GM12875 (cell line): Measurements from ENCODE around the gene FBXL20.

ENCODE experiments used
- H3K4me3 ChIP-seq: one replicate; pipeline ENCODE4 v1.5.1; 2011; ENCODE audit warnings: low read depth, low read length, control low read depth
- TF ChIP-seq, protein P1 (sequence below): IDR thresholded peaks from 2 replicates; pipeline ENCODE4 v1.5.1; 2011; ENCODE audit warnings: low read depth, mild to moderate bottlenecking, control low read depth, inconsistent platforms, low read length, moderate library complexity, borderline replicate concordance; ENCODE audit not compliant: insufficient read depth

Gene FBXL20

DNA sequence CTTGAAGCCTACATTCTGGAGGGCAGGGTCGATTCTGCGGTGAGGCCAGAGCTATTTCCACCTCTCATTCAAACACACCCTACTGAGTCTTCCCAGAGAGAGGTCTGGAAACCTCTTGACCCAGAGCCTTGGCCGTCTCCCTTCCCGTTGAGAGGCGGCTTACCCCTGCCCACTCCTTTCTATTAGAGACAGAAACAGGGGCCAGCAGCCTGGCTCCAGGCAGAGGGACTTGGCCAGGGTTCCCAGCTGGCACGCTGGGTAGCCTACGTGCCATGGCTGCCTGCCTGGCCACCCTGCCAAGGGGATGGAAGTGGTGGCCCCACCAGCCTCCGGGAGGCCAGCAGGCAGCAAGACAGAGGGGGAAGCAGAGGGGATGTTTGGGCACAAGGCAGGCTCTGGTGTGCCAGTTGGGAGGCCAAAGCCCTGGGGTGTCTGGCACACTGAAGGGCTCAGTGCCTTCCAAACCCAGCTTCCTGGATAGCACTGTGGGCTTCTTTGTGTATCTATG is 181.7 kb downstream of the FBXL20 start:
- no peak overlapping the region for H3K4me3 ChIP-seq
- TF ChIP-seq, protein P1, sequence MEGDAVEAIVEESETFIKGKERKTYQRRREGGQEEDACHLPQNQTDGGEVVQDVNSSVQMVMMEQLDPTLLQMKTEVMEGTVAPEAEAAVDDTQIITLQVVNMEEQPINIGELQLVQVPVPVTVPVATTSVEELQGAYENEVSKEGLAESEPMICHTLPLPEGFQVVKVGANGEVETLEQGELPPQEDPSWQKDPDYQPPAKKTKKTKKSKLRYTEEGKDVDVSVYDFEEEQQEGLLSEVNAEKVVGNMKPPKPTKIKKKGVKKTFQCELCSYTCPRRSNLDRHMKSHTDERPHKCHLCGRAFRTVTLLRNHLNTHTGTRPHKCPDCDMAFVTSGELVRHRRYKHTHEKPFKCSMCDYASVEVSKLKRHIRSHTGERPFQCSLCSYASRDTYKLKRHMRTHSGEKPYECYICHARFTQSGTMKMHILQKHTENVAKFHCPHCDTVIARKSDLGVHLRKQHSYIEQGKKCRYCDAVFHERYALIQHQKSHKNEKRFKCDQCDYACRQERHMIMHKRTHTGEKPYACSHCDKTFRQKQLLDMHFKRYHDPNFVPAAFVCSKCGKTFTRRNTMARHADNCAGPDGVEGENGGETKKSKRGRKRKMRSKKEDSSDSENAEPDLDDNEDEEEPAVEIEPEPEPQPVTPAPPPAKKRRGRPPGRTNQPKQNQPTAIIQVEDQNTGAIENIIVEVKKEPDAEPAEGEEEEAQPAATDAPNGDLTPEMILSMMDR, result no peak

DNA sequence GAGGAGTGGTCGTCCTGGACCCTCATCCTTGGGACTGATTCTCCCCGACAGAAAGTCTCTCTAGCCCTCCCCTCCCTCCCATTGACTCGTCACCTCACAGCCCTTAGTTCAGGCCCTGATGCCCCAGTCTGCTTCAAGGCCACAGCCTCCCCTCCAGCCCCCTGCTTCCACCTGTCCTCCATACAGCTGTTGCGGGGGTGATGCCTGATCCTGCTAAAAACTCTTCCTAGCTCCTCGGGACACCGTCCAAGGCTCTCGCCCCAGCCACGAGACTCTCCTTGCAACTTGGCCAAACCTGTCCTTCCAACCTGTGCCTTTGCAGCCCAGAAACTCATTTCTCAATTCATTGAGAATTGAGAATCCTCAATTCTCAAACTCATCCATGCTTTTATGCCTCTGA is 182.5 kb downstream of the FBXL20 start:
- no peak overlapping the region for H3K4me3 ChIP-seq
- TF ChIP-seq, protein P1, result no peak

DNA sequence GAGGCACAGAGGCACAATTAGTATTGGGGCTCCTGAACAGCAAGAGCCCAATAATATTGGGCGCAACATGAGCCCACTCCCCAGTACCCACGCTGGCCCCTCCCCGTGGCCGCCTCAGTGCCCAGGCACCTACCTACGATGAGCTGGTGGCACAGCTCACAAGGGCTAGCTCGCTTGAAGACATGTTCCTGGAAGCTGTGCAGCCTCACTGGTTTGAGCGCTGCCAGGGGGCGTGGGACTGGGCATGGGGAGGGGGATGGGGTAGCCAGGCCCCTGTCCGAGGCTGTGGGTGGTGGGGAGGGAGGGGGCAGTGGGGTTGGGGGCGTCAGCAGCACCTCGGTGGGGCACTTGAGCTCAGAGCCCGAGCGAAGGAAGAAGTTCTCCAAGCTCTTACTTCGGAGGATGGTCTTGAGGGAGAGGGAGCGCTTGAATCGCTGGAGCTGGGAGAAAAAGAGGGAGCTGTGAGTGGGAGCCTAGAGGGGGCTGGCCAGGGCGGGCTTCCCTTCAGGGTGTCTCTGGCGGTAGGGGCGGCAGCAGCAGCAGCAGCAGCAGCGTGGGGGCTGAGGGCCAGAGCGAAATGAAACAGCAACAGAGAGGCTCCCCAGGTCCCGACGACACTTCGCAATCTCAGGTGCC is 183.6 kb downstream of the FBXL20 start:
- TF ChIP-seq, protein P1, result no peak
- no peak overlapping the region for H3K4me3 ChIP-seq

DNA sequence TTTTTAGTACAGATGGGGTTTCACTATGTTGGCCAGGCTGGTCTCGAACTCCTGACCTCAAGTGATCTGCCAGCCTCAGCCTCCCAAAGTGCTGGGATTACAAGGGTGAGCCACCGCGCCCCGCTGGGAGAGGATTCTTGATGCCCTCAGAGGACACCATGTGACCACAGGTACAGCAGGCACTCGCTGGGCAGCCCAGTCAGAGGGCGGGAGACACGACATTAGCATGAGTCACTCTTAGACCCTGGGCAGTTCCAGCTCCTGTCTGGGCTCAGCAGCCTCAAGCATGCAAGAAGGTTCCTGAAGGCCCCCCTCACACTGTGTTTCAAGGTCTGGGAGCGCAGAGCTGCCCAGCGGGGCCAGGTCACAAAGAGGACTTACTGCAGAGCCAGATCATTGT is 187.6 kb downstream of the FBXL20 start:
- no peak overlapping the region for H3K4me3 ChIP-seq
- TF ChIP-seq, protein P1, result no peak

DNA sequence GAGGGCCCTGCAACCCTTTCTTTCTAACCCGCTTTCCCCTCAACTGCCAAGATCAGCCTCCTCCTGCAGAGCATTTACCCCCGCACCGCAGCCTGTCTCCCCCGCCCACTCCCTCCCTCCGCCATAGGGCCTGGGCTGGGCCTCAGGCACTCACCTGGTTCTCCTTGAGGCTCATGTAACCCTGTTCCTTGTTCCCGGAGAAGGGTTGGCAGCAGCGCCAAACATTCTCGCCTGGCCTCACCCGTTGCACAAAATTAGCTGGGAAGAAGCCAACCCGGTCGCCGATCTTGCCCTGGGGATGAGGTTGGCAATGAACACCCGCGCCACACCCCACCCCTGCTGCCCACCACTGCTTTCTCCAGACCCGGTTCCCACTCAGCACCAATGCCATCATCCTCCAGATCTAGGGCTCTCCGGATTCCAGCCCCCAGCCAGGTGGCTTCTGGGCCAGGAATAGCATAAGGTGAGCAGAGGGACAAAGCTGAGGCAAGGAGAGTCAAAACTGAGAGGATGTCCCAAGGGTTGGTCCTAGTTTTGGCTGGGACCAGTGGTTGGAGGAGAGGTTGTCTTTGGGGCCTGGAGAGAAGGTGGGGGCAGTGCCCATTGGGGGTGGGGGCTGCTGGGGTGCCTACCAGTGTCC is 188.5 kb downstream of the FBXL20 start:
- TF ChIP-seq, protein P1, result no peak
- H3K4me3 ChIP-seq, result no peak overlapping the region

DNA sequence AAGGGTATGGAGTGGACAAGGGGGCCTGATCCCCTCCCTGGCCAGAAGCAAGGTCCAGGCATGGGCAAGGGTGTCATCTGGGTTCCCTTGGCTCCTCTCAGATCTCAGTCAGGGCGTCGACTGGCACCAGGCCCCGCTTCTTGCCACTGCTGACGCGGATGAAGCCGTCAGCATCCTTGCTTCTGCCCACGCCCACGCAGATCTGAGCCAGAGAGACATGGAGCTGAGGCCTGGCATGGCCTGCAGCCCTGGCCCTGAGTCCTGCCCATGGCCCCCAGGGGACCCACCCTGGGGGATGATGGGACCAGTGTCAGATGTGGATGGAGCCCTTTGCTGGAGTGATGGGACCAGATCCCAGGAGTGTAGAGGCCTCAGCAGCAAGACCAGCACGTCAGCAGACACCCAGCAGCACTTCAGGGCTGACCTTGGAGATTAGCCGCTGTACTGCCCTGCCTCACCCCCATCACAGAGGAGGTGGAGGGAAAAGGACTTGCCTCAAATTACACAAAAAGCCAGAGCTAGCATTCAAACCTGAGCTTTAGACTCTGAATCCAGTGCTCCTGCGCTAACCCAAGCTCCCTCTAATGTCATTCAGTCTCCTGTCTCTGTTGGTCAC is 189.1 kb downstream of the FBXL20 start:
- no peak overlapping the region for H3K4me3 ChIP-seq
- TF ChIP-seq, protein P1, result no peak

DNA sequence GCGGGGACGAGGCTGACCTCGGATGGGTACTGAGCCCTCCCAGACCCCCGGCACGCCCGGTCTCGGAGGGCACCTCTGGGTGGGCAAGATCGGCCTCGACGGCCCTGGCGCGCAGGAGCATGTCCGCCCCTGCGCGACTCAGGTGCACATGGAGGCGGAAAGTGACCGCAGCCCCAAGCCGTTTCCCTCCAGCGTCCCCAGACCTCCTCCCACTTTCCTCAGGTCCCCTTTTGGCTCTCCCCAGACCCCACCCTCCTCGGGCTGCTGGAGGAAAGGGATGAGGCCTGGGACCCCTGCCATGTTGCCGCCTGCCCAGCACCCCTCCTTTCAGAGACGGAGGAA is 191.4 kb downstream of the FBXL20 start:
- no peak overlapping the region for H3K4me3 ChIP-seq
- TF ChIP-seq, protein P1, result no peak
